Left ventricle myocardium inferior (tissue), 1 donor: ENCODE results near the gene RAP1GAP. TPM values are rescaled to one million over a fixed set of nuclear protein-coding genes. Genes with fewer than 3 reads are reported as not detected.

ENCODE experiments used
- DNase-seq: peaks from one replicate; pipeline ENCODE4 v3.0.0-alpha.2; 2020
- H3K27ac ChIP-seq: fragments of 200-600 bp; replicated peaks from 2 replicates; pipeline ENCODE4 v1.8.0; 2021
- H3K27me3 ChIP-seq: fragments of 200-600 bp; 2 replicates; pipeline ENCODE4 v1.8.0; 2021; ENCODE audit warnings: low read depth
- H3K36me3 ChIP-seq: fragments of 200-600 bp; 2 replicates; pipeline ENCODE4 v1.8.0; 2021
- H3K4me1 ChIP-seq: fragments of 200-600 bp; 2 replicates; pipeline ENCODE4 v1.8.0; 2021
- H3K4me3 ChIP-seq: fragments of 200-600 bp; 2 replicates; pipeline ENCODE4 v1.8.0; 2021; ENCODE audit warnings: mild to moderate bottlenecking, moderate library complexity
- H3K9me3 ChIP-seq: fragments of 200-600 bp; replicated peaks from 2 replicates; pipeline ENCODE4 v1.8.0; 2021
- CTCF ChIP-seq: fragments of 200-600 bp; IDR thresholded peaks from 2 replicates; pipeline ENCODE4 v1.8.0; 2021; ENCODE audit warnings: antibody characterized with exemption, mild to moderate bottlenecking, borderline replicate concordance
- intact Hi-C: fragments of 100-400 bp; cut with micrococcal nuclease; formaldehyde crosslinking; loops from one replicate; pipeline ENCODE4 v1.11.0; 2022
- total RNA-seq: library from RNA; stranded (reverse); fragmentation: NEBNext Ultra II Directional; extraction: Animal tissue kit (Norgen Biotek cat#: 25700); gene quantifications from one replicate; pipeline ENCODE4 v1.2.1, GENCODE V29; 2021
- donor health status: DM: no; HTN: yes; CAD: no; lungs with severe emphysema.

The RAP1GAP gene
- total RNA-seq, 1 donor from 2014 or later, result 6.2 TPM

GRCh38 chr1:21640653-21641052, 28.5 kb downstream of the RAP1GAP start:
- no peak for TF ChIP-seq CTCF
- Histone ChIP-seq H3K27me3 (peaks cover 35% of the 10 kb centered on the region), H3K4me1 (peaks cover 18% of the 10 kb centered on the region), H3K36me3 (no peaks in the 10 kb centered on the region), H3K27ac (no peak overlapping the region), H3K9me3 (no peaks in the 10 kb centered on the region), H3K4me3 (no peak overlapping the region)
- intact Hi-C loops, result no loop called here
- DNase-seq, result no peak

GRCh38 chr1:21639594-21640041, 29.5 kb downstream of the RAP1GAP start:
- Histone ChIP-seq H3K9me3 (no peaks in the 10 kb centered on the region), H3K4me3 (no peak overlapping the region), H3K27me3 (peaks cover 36% of the 10 kb centered on the region), H3K36me3 (no peaks in the 10 kb centered on the region), H3K27ac (peak overlapping the region; percentile 64), H3K4me1 (peaks cover 18% of the 10 kb centered on the region)
- TF ChIP-seq CTCF, result no peak
- intact Hi-C loops, result no loop called here
- no peak for DNase-seq

- Histone ChIP-seq H3K4me3 (no peak overlapping the region), H3K9me3 (no peaks in the 10 kb centered on the region), H3K27me3 (peaks cover 45% of the 10 kb centered on the region), H3K36me3 (no peaks in the 10 kb centered on the region), H3K4me1 (peaks cover 18% of the 10 kb centered on the region), H3K27ac (peak overlapping the region; percentile 64)
- peak; percentile 22 for DNase-seq
- no peak for TF ChIP-seq CTCF
- intact Hi-C loops, result no loop called here
Measured at GRCh38 chr1:21638531-21639341, 30.4 kb downstream of the RAP1GAP start.

GRCh38 chr1:21637514-21637913, 31.6 kb downstream of the RAP1GAP start:
- H3K27me3 ChIP-seq, result peaks cover 55% of the 10 kb centered on the region
- H3K27ac ChIP-seq, result no peak overlapping the region
- H3K4me1 ChIP-seq, result peaks cover 18% of the 10 kb centered on the region
- DNase-seq, result no peak
- H3K36me3 ChIP-seq, result no peaks in the 10 kb centered on the region
- H3K4me3 ChIP-seq, result no peak overlapping the region
- no peak for TF ChIP-seq CTCF
- intact Hi-C loops, result no loop called here
- H3K9me3 ChIP-seq, result no peaks in the 10 kb centered on the region

- no peaks in the 10 kb centered on the region for H3K36me3 ChIP-seq
- peaks cover 18% of the 10 kb centered on the region for H3K4me1 ChIP-seq
- no peak overlapping the region for H3K4me3 ChIP-seq
- H3K9me3 ChIP-seq, result no peaks in the 10 kb centered on the region
- peaks cover 42% of the 10 kb centered on the region for H3K27me3 ChIP-seq
- no peak for DNase-seq
- intact Hi-C loops, result no loop called here
- TF ChIP-seq CTCF, result no peak
- H3K27ac ChIP-seq, result no peak overlapping the region
Measured at GRCh38 chr1:21636029-21636428, 33.1 kb downstream of the RAP1GAP start.
